ENCODE measurements around the gene BLOC1S2. TPM values are rescaled to one million over a fixed set of nuclear protein-coding genes. Genes with fewer than 3 reads are reported as not detected.

The BLOC1S2 gene
- polyA plus RNA-seq, 2 of the 4 experiments (the other 2 are of a cell fraction): 90.9 to 91.0 TPM

DNA sequence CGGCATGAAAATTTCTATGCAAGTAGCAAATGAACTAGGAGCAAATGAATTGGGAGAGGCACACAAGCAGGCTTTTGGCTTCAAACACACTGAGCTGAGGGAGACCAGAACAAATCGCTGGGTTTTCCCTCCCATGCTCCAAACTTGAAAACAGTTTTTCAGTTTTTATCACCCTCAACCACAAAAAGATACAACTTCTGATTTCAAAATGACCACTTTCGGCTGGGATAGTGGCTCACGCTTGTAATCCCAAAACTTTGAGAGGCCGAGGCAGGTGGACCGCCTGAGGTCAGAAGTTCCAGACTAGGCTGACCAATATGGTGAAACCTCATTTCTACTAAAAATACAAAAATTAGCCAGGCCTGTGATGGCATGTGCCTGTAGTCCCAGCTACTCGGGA lies 48.1 kb downstream of the BLOC1S2 start:
- H3K9me3 ChIP-seq: no peaks in the 10 kb centered on the region
- CTCF ChIA-PET: interaction anchor here (0.6 to 1.1 kb wide), 2 partner anchors 12 to 26 kb away, joined by 3 read pairs; no protein-coding TSS in a partner anchor
- WGBS (ENCODE audit: missing lambda C conversion rate): 93% methylated on average over 7 of the region's 7 CpGs
- no peak overlapping the region for H3K27ac ChIP-seq
- no peak for DNase-seq (ENCODE audit: low read depth in 1 of 2, low spot score in 1 of 2)
- no peak for ATAC-seq
- no peaks in the 10 kb centered on the region for H3K4me1 ChIP-seq
- no peak overlapping the region for H3K4me2 ChIP-seq
- TF ChIP-seq HDAC2 (IDR thresholded peaks at IDR 0.05): no peak
- TF ChIP-seq ZC3H11A (IDR thresholded peaks at IDR 0.05): no peak
- TF ChIP-seq KDM5A (IDR thresholded peaks at IDR 0.05): no peak
- TF ChIP-seq FOXS1 (CRISPR knock-in tag; IDR thresholded peaks at IDR 0.05): no peak
- TF ChIP-seq MYC (IDR thresholded peaks at IDR 0.05; ENCODE audit: borderline replicate concordance, low read length): no peak
- no peak for TF ChIP-seq ZSCAN20 (CRISPR knock-in tag; IDR thresholded peaks at IDR 0.05)
- TF ChIP-seq PHF8 (IDR thresholded peaks at IDR 0.05; ENCODE audit: borderline replicate concordance, low read depth): no peak
- TF ChIP-seq MAFK (IDR thresholded peaks at IDR 0.05; ENCODE audit: partially characterized antibody): no peak
- TF ChIP-seq JUNB (IDR thresholded peaks at IDR 0.05): no peak
- no peak for TF ChIP-seq CBX2 (IDR thresholded peaks at IDR 0.05; ENCODE audit: borderline replicate concordance, low read depth)
- TF ChIP-seq CBX8 (IDR thresholded peaks at IDR 0.05): no peak
- TF ChIP-seq SMC3 (IDR thresholded peaks at IDR 0.05): no peak
- no peak for TF ChIP-seq CEBPB (IDR thresholded peaks at IDR 0.05)
- TF ChIP-seq, protein P1, sequence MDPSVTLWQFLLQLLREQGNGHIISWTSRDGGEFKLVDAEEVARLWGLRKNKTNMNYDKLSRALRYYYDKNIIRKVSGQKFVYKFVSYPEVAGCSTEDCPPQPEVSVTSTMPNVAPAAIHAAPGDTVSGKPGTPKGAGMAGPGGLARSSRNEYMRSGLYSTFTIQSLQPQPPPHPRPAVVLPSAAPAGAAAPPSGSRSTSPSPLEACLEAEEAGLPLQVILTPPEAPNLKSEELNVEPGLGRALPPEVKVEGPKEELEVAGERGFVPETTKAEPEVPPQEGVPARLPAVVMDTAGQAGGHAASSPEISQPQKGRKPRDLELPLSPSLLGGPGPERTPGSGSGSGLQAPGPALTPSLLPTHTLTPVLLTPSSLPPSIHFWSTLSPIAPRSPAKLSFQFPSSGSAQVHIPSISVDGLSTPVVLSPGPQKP (IDR thresholded peaks at IDR 0.05; ENCODE audit: low read depth, low read length): no peak
- no peak for FAIRE-seq
- H3K4me3 ChIP-seq: no peak overlapping the region
- POLR2A ChIA-PET: no interaction called here

DNA sequence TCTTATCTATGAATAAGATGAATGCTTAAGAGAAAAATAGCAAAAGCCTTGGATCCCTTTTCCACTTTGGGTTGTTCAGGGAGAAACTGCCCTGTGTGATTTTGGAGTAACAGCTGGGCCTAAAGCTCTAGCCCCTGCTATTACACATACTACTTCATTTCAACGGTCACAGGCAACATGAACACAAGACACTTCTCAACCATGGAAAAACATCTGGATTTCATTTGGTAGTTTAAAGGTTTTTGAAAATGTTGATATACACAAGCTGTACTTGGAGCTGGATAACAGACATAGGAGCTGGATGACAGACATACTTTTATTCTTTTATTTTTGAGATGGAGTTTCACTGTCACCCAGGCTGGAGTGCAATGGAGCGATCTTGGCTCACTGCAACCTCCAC lies 54.4 kb downstream of the BLOC1S2 start:
- no peak for DNase-seq (ENCODE audit: low read depth in 1 of 2, low spot score in 1 of 2)
- no peak overlapping the region for H3K4me2 ChIP-seq
- H3K4me1 ChIP-seq: peaks cover 14% of the 10 kb centered on the region; the same call in 2 of the 3 replicates
- H3K9me3 ChIP-seq: no peaks in the 10 kb centered on the region
- whole genome bisulfite sequencing (ENCODE audit: missing lambda C conversion rate): 79% methylated on average over 2 of the region's 2 CpGs
- ChIA-PET CTCF (interaction anchor here (1.2 to 1.5 kb wide), 2 partner anchors 9 to 22 kb away, joined by 4 to 5 read pairs; no protein-coding TSS in a partner anchor), POLR2A (no interaction called here)
- H3K27ac ChIP-seq: no peak overlapping the region
- H3K4me3 ChIP-seq: no peak overlapping the region
- TF ChIP-seq RARB (CRISPR knock-in tag; IDR thresholded peaks at IDR 0.05) (no peak), SREBF2 (IDR thresholded peaks at IDR 0.05) (no peak), HOXB5 (CRISPR knock-in tag; IDR thresholded peaks at IDR 0.05) (no peak), NR3C1 (IDR thresholded peaks at IDR 0.05) (no peak), JUN (IDR thresholded peaks at IDR 0.05) (no peak), BCL3 (IDR thresholded peaks at IDR 0.05) (no peak), POLR2A (IDR thresholded peaks at IDR 0.05; ENCODE audit: low read length) (no peak), CBX8 (IDR thresholded peaks at IDR 0.05) (no peak), NFE2L2 (conservative IDR thresholded peaks at IDR 0.05; ENCODE audit: low read length) (no peak), GATA3 (IDR thresholded peaks at IDR 0.05; ENCODE audit: borderline replicate concordance) (no peak), MAZ (IDR thresholded peaks at IDR 0.05; ENCODE audit: borderline replicate concordance, low read depth, low read length) (no peak), HEYL (CRISPR knock-in tag; IDR thresholded peaks at IDR 0.05) (no peak), TFCP2L1 (CRISPR knock-in tag; IDR thresholded peaks at IDR 0.05) (no peak), BHLHE40 (IDR thresholded peaks at IDR 0.05; ENCODE audit: low read depth, low read length) (no peak), EHMT2 (IDR thresholded peaks at IDR 0.05; ENCODE audit: low read depth) (no peak), CEBPB (IDR thresholded peaks at IDR 0.05) (no peak), CBX2 (IDR thresholded peaks at IDR 0.05; ENCODE audit: borderline replicate concordance, low read depth) (no peak)
- no peak for ATAC-seq
- no peak for FAIRE-seq

All from A549 (cell line).